CD4-positive, alpha-beta T cell treated with Interleukin-15 for 4 hours (primary cell): ENCODE measurements around the gene PHGDH.

Source experiments
- DNase-seq: peaks from one replicate; pipeline ENCODE4 v3.0.0-alpha.2; 2020; ENCODE audit warnings: low spot score

Gene PHGDH

DNA sequence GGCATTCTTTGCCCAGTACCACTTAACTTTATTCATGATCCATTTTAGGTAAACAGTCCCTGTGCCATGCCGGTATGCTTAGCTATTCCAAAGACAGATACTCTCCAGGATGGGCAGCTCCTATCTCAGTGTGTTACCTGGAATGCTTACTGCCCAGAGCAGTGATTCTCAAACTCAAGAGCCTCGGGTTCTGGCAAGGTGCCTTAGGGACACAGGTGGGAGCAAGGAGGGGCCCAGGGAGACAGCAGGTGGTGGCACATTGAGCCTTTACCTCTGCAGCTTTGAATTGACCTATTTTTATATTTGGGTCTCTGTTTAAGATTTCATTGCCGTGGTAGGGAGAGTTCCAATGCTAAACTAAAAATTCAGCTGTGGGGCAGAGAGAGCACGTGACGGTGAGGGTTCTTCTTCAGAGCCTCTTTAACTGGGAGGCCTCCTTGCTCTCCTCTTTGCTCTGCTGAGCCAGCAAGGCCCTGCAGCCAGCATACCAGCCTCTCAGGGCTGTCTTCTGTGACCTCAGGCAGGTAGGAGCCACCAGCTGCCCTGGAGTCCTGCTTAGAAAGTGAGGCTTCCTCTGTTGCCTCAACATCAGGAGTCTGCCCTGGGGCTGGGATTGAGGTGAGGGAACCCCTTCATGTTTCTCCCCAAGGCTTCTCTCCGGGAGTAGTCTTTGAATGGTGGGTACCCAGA lies 20.2 kb downstream of the PHGDH start:
- DNase-seq = no peak

DNA sequence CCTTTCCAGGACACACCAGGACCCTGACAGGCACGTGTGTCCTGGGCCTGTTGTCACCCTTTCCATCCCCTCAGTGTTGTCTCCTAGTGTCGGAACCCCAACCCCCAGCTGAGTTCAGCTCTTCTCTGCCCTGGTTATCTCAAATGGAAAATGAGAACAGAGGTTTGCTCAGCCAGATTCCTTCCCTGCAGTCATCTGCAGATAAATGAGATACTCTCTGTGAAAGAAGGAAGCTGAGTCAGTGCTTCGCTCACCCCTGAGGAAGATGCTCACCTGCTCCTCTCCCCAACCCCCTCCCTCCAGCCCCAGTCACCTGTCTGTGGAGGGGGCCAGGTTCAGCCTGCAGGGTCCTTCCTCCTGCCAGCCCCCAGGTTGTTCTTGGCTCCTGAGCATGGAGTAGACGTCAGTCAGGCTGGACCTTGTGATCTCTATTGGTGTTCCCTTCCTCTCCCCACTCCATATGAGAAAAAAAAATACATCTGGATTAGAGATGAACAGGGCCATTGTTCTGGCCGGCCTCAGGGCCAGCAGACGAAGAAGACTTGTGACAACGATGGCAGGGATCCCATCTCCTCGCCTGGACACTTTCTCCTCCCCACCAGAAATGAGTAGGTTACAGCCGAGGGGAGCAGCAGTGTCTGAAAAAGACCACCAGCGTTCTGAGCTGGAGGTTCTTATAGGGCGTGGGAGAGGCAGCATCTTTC lies 20.9 kb downstream of the PHGDH start:
- DNase-seq = no peak

DNA sequence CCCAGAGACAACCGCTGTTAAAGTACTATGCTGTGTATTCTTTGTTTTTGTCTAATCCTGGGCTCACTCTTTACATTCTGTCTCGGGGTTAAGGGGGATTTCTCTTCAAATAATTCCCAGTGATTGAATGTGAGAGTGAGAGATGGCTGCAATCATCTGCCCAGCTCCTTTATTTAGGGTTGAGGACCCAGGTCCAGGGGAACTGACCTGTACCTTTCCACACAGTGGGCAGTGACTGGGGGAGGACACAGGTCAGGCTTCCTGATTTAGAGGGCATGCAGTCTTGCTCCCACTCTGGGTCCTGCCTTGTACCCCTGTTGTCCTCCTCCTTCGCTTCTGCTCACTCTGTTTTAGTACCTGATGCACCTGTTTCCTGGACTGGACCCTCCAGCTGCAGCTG lies 22.0 kb downstream of the PHGDH start:
- DNase-seq = no peak

DNA sequence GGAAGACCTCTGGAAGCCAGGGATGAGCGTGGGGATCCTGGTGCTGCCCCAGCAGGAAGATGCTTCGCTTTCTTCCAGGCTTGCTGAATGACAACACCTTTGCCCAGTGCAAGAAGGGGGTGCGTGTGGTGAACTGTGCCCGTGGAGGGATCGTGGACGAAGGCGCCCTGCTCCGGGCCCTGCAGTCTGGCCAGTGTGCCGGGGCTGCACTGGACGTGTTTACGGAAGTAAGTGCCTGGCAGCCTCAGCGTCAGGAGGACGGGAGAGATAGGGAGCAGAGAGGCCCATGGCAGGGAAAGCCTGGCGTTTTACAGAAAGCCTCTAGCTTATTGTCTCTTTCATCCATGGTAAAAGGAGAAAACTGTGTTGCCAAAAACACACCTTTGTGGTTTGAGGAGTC lies 23.5 kb downstream of the PHGDH start:
- DNase-seq = no peak

DNA sequence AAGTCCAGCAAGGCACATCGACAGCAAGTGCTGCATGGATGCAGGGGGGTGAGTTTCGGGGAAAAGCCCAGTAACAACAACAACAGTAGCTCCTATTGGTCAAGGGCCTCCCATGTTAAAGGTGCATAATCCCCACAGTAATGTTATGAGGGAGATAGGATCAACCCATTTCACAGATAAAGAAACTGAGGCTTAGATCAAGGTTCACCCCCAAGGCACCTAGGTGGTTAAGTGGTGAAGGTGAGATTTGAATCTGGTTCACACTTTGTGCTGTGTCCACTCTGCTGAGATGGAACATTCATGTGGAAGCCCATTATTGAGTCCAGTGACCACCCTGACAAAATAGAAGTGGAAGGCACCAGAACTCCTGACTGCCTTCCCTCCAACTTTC lies 24.9 kb downstream of the PHGDH start:
- DNase-seq = no peak

DNA sequence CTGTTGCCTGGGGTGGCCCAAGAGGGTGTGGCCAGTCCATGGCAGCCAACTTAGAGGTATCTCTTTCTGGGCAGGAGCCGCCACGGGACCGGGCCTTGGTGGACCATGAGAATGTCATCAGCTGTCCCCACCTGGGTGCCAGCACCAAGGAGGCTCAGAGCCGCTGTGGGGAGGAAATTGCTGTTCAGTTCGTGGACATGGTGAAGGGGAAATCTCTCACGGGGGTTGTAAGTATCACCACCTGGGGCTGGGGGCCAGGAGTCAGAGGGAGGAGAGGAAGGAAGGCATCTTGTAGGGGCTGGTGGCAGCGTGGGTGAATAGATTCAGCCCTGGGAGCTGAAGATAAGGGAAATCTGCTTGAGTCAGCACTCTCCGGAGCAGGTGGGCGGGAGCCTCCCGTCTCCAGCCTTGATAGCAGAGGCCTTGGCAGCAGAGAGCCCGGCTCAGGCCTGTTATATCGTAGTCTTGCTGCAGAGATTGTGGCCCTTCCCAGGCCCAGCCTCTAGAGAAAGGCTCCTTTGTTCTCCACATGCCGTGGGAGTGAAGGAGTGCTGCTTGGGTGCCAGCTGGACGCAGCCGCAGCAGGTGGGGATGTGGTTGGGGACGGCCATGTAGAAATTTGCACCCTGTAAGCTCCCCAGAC lies 25.4 kb downstream of the PHGDH start:
- DNase-seq = no peak

DNA sequence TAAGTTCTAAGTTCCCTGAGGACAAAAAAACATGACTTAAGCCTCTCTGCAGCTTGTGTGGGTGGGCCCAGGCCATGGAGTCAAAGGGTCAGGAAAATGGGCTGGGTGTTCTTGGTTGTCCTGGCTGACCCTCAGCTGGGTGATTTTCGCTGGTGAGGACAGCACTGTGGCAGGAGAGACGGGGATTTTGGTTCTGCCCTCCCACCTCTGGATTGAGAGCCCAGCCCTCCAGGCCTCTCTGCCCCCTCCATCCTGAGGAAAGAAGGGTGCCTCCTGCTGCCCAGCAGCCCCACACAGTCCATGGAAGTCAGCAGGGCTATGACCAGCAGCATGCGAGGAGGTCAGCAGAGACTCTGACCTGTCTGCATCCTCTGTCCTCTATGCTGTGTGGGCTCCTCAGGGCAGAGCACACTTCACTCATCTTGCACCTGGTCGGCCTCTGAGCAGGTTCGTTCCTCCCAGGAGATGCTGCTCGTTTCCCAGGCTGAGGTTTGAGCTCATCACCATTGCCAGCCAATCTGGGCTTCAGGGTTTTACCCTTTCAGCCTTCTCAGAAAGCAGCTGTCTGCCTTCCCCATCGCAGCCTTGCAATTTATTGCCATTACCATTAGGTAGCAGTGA lies 26.5 kb downstream of the PHGDH start:
- no peak for DNase-seq

DNA sequence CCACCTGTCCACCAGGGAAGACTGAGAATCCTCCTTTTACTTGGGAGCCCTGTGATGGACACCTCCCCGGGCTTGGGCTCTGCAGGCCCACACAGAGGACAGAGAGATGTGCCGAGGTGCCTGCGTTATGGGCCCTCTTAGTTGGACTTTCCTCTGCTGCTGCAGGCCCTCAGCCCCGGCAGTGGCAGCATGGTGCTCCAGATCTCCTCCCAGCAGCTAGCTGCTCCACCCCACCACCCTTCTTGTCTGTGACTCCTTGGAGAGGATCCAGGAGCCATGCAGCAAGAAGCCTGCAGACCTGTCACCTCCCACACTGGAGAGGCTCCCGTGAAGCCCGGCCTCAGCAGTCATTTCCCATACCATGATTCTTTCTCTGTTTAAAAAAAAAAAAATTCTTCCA lies 27.4 kb downstream of the PHGDH start:
- no peak for DNase-seq

DNA sequence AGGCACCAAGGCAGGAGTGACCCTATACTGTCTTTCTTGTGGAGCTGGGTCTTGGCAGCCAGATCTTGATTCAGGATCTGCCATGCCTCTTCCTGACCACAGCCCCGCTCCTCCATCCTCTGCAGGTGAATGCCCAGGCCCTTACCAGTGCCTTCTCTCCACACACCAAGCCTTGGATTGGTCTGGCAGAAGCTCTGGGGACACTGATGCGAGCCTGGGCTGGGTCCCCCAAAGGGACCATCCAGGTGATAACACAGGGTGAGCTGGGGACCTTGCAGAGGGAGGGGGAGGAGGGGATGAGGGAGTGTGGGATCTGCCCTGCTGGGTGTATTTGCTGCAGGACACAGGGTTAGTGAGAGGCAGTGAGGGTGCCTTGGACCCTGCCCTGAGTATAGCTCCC lies 28.5 kb downstream of the PHGDH start:
- no peak for DNase-seq

DNA sequence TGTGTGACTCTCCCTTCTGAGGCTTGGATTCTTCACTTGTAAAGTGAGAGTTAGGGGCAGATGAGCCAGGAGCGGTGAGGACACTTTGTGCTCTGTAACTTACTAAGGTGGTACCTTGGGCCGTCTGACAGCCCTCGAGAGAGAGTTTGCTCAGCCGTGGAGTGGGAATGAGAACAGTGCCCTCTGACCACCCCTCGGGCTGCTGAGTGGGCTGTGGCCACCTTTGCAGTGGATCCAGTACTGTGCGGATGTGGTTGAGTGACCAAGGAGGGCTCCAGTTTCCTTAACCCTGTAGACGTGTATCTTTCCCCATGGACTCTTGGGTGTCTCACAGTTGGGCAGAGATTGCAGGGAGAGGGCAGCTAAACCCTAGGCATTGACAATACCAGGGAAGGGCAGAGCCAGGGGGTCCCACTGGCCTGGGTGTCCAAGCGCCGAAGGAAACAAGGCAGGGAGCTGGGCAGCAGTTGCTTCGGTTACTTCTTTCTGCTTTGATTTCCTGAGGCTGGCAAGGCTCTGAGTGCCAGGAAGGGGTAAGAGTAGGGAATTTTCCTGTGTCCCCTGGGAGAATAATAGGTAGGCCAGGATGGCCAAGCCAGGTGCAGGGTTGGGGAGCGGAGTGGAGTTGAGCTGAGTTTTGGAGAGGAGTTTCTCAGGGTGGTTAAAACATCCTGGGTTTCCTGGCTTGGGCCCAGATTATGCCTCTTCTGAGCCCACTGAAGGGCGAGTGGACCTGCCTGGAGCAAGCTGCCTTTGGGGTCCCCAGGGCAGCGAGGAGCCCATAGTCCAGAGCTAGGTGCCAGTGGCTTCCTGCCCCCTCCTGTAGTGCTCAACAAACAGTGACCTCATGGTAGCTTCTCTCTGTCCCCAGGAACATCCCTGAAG lies 29.4 kb downstream of the PHGDH start:
- DNase-seq = no peak

DNA sequence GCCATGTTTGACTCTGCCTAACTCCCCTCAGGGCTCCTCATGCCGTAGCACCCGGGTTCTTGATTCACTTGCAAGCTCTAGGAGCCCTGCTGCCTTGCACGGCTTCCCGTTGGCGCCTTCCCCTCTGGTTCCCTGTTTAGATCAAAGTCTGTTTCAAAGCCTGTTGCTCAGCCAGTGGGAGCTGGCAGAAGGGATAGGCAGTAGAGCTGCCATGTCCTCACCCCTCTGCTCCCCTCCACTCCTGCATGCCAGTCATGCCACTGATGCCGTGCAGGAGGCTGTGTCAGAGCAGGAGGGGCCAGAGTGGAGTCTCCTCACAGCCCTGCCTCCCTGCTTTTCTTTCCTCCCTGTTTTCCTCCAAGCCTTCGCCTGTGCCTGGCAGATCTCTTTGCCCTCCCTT lies 30.5 kb downstream of the PHGDH start:
- no peak for DNase-seq

DNA sequence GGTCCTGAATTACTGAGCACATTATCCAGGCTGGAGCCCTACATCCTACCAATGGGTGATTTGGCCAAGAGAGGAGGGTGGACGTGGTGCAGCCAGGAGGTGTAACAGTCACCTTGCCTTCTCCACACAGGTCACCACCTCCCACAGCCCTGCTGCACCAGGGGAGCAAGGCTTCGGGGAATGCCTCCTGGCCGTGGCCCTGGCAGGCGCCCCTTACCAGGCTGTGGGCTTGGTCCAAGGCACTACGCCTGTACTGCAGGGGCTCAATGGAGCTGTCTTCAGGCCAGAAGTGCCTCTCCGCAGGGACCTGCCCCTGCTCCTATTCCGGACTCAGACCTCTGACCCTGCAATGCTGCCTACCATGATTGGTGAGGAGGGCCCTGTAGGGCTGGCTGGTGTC lies 30.9 kb downstream of the PHGDH start:
- DNase-seq = no peak

DNA sequence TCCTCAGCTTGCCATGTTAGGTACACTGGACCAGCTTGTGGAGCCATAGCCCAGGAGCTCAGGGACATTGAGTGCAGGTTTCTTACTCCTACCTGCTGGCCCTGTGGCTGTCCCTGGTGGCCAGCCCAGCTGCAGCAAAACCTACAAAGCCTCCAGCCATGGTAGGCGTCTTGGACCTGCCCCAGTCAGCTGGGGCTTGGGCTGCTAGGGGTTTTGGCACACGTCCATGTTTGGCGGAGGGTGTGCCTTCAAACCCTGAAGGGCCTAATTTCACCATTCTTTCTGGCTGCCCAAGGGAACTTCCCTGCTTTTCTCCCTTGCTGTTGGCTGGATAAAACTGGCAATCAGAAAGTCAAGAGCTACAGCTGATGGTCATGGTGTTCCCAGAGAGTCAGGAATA lies 31.6 kb downstream of the PHGDH start:
- no peak for DNase-seq

DNA sequence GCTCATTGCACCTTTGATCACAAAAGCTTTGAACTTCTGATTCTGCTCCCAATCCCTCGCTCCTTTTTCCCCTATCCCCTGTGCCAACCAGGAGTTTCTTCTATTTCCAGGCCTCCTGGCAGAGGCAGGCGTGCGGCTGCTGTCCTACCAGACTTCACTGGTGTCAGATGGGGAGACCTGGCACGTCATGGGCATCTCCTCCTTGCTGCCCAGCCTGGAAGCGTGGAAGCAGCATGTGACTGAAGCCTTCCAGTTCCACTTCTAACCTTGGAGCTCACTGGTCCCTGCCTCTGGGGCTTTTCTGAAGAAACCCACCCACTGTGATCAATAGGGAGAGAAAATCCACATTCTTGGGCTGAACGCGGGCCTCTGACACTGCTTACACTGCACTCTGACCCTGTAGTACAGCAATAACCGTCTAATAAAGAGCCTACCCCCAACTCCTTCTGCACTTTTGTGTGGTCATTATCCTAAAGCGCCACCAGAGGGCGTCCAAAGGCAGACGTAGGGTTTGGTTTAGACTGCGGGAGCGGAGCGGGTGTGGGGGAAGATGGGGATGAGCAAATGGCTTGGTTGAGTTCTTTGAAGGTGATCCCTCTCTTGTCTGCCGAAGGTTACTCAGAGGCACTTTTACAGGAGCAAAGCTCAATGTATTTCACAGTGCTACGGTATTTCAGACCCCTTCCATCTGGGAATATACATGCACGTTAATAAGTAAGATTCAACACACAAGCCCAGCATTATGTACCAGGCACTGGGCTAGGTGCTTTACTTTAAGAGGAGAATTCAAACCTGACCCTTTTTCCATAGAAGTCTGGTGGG lies 32.3 kb downstream of the PHGDH start:
- DNase-seq = peak; percentile 37

DNA sequence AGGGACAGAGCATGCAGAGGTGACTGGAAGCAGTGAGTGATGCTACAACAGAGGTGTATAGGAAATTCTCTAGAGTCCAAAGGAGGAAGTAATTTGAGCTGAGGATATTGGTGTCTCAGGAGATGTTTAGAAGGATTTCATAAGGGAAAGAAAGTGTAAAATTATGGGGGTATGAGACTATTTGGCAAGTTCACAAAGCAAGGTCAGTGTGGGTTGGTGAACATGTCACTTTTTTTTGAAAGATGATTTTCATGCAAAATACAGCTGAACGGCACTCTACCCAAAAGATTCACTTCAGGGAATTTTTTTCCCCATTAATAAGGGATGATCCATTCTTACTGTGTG lies 32.8 kb downstream of the PHGDH start:
- DNase-seq = no peak

DNA sequence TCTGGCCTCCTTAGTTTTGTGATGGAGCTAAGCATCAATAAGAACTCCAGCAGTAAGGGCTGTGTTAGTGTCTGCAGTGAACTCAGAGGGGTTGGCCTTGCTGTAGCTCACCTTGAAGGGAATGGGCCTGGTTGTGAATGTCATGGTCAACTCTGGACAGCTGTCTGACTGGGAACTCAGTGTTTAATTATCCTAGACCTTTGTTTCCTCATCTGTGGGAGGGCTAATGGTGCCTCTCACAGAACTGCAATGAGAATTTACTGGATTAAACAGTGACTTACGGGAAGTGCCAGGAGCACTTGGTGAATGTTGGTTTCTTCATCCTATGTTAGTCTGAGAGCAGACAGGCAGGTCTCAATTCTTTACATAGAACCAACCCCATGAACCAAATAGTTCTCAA lies 33.3 kb downstream of the PHGDH start:
- DNase-seq = no peak

DNA sequence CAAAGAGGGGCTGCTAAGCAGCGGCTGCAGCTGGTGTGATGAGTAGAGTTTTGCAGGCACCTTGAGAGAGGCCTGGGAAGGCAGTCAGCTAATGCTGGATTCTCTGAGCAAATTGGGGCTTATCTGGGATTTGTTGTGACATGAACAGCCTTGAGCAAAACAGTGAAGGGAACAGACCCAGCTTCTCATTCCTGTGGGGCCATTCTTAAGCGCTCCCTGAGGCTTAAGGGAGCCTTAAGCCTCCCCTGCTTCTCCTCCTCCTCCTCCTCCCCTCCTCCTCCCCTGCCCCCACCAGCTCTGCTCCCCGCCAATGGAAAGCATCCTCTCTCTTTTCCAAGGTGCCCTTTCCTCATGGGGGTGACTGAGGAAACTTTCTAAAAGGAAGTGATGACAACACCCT lies 35.7 kb downstream of the PHGDH start:
- no peak for DNase-seq

DNA sequence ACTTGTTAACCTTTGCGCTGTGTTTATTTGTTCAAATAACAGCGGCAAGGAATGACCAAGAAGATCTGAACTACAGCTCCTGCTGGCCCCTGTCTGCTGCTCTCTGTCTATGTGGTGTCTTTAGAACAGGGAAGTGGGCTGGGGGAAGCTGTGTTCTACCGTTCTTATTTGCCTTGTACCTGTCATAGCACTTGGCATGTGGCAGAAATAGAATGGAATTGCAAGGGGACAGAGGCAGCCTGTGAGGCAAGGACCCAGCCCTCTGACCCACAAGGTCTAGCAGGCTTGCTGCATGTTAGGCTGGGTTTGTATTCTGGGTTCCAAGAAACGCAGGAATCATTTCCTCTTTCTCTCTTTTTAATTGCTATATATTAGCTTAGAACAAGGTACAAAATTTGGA lies 36.3 kb downstream of the PHGDH start:
- no peak for DNase-seq

DNA sequence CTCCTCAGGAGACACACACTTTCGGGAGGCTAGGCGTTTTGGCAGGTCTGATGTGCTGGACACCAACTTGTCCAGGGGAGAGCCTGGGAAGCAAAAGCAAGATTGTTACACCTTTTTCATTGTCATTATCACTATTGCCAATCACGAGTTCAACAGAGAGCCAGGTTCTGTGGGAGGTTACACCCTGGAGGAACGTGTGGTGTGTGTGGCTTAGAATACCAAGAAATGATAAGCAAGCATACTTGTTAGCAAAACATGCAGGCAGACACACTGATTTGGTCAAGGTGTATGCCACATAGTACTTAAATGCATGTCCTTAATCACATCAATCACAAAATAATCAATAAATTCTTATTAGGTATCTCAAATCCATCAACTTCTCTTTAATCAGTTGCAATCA lies 40.9 kb downstream of the PHGDH start:
- no peak for DNase-seq

DNA sequence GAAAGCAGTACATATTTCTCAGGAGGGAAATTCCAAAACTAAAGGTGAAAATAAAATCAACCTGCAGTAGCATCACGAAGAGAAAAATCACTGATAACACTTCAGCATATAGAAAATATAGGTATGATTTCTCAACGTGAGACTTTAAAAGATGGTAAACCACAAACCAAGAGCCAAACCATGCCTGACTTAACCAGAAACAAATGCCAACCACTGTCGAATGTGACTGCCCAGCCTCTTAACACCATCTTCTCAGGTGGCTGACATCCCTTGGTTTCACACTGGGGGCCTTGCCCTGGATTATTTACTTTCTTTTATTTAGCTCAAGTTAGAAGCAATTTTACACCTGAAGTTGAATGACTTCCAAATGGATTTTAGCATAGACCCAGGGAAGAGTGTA lies 46.9 kb downstream of the PHGDH start:
- DNase-seq = no peak

DNA sequence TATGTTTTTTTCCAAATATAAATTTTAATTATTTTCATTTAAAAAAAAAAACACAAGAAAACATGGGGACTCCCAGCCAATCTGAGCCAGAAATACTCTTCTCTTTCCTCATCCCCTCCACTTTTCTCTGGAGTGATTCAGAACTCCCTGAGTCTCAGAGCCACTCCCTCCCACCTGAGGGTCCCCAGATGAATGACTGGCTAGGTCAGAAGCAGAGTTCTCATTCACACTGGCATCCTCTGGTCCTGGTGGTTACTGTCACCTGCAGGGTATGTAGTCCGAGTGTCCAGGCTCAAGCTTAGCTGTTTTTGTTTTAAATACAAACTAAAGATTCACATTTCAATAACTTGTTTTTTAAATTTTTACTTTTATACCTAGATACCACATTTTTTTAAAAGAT lies 50.7 kb downstream of the PHGDH start:
- DNase-seq = no peak
